ENCODE measurements around the gene HSD17B1. TPM values are rescaled to one million over a fixed set of nuclear protein-coding genes. Genes with fewer than 3 reads are reported as not detected.
A peak's percentile ranks its signal among the peaks of the same experiment; 100 is the strongest.
"Not testable (repeated sequence)": the region's sequence is repeated elsewhere in the genome, so short reads cannot be mapped to it uniquely, and the experiment has no call there.

The HSD17B1 gene
- total RNA-seq, 1 experiment from 2014 or later: 1.5 TPM

- TF ChIP-seq GABPB1 (CRISPR knock-in tag; IDR thresholded peaks at IDR 0.05): 0 out of 2 replicates have a peak, but pooled peaks have one; percentile 20
- TF ChIP-seq, protein P1, sequence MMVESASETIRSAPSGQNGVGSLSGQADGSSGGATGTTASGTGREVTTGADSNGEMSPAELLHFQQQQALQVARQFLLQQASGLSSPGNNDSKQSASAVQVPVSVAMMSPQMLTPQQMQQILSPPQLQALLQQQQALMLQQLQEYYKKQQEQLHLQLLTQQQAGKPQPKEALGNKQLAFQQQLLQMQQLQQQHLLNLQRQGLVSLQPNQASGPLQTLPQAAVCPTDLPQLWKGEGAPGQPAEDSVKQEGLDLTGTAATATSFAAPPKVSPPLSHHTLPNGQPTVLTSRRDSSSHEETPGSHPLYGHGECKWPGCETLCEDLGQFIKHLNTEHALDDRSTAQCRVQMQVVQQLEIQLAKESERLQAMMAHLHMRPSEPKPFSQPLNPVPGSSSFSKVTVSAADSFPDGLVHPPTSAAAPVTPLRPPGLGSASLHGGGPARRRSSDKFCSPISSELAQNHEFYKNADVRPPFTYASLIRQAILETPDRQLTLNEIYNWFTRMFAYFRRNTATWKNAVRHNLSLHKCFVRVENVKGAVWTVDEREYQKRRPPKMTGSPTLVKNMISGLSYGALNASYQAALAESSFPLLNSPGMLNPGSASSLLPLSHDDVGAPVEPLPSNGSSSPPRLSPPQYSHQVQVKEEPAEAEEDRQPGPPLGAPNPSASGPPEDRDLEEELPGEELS (CRISPR knock-in tag; IDR thresholded peaks at IDR 0.05): no peak
- Mint-ChIP-seq H3K36me3 (peaks cover 8% of the 10 kb centered on the region; the same call in 1 of the 2 replicates), H3K27me3 (ENCODE audit: low read depth) (peaks cover 2% of the 10 kb centered on the region; the same call in 1 of the 2 replicates), H3K4me3 (no peak overlapping the region), H3K27ac (no peak overlapping the region), H3K9me3 (no peaks in the 10 kb centered on the region), H3K4me1 (peaks cover 12% of the 10 kb centered on the region)
- ATAC-seq (no peak), DNase-seq (ENCODE audit: low spot score) (no peak)
- POLR2A ChIA-PET: no interaction called here
- CTCF ChIA-PET: no interaction called here
Measured at GRCh38 chr17:42544874-42545283, 7.8 kb upstream of the HSD17B1 start.

DNA sequence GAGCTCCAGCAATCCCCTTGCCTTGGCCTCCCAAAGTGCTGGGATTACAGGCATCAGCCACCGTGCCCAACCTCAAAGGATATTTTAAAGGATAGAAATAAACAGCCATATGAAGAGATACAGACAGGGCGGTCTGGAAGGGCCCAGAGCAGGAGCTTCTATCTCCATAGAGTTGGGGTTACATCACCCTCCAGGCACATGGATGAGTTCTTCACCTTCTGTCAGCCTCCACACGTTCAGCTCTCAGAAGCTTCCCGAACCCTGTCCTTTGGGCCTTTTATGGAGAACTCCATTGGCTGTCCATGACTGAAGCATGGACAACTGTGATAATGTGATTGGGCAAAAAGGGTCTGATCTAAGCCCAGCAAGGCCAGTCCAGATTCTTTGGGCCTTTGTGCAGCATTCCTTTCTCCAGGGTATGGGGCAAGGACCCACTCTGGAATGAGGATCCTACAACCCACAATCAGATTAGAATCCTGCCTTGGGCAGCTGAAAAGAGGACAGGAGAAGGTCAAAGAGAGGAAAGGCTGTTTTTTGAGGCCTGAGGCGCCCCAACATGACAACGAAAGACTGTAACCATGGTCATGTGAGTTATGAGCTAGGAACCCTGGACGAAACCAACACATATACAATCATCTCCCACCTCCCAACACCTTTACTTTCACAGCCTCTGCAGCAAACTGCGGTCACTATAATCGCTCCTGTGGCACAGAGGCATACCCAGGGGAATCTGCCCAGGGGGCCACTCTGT lies 6.8 kb upstream of the HSD17B1 start:
- ATAC-seq; H3K27ac Mint-ChIP-seq; H3K4me3 Mint-ChIP-seq; H3K36me3 Mint-ChIP-seq; DNase-seq (ENCODE audit: low spot score); H3K9me3 Mint-ChIP-seq; H3K27me3 Mint-ChIP-seq (ENCODE audit: low read depth); POLR2A ChIA-PET: not testable (repeated sequence)
- H3K4me1 Mint-ChIP-seq: peaks cover 14% of the 10 kb centered on the region
- CTCF ChIA-PET: interaction anchor here (1.3 to 1.4 kb wide), 2 partner anchors 9 kb away, joined by 3 to 4 read pairs; no protein-coding TSS in a partner anchor

- ChIA-PET CTCF (interaction anchor here (1.3 to 3.0 kb wide), 9 partner anchors 11 to 277 kb away, joined by 3 to 65 read pairs (median 18); partner anchors contain the start of genes BECN1, NAGLU and PSMC3IP), POLR2A (no interaction called here)
- Mint-ChIP-seq H3K27me3 (ENCODE audit: low read depth) (peaks cover 2% of the 10 kb centered on the region; the same call in 1 of the 2 replicates), H3K4me3 (0 out of 2 replicates have a peak overlapping the region, but pooled peaks have one; percentile 16), H3K9me3 (no peaks in the 10 kb centered on the region), H3K36me3 (no peaks in the 10 kb centered on the region; the same call in 1 of the 2 replicates), H3K4me1 (peaks cover 15% of the 10 kb centered on the region), H3K27ac (no peak overlapping the region)
- DNase-seq (ENCODE audit: low spot score): no peak
- no peak for ATAC-seq
- TF ChIP-seq NFYB (CRISPR knock-in tag; conservative IDR thresholded peaks at IDR 0.05; ENCODE audit: low read depth) (no peak), ZSCAN18 (CRISPR knock-in tag; IDR thresholded peaks at IDR 0.05) (no peak), FOXP1 (CRISPR knock-in tag; IDR thresholded peaks at IDR 0.05; ENCODE audit: borderline replicate concordance) (no peak), NR2C2 (CRISPR knock-in tag; IDR thresholded peaks at IDR 0.05) (no peak), IRF1 (CRISPR knock-in tag; IDR thresholded peaks at IDR 0.05) (no peak)
Measured at GRCh38 chr17:42547001-42547461, 5.7 kb upstream of the HSD17B1 start.

GRCh38 chr17:42547698-42548069 lies 5.0 kb upstream of the HSD17B1 start:
- Mint-ChIP-seq H3K36me3 (no peaks in the 10 kb centered on the region; the same call in 1 of the 2 replicates), H3K27ac (no peak overlapping the region), H3K9me3 (no peaks in the 10 kb centered on the region), H3K4me3 (peak overlapping the region; percentile 59), H3K4me1 (peaks cover 15% of the 10 kb centered on the region), H3K27me3 (ENCODE audit: low read depth) (peaks cover 2% of the 10 kb centered on the region; the same call in 1 of the 2 replicates)
- ChIA-PET CTCF (interaction anchor here (0.6 to 3.0 kb wide), 27 partner anchors 10 to 664 kb away, joined by 3 to 65 read pairs (median 6); partner anchors contain the start of genes BECN1, CAVIN1, CNTNAP1 and KAT2A), POLR2A (interaction anchor here (0.6 to 2.0 kb wide), 4 partner anchors 11 to 136 kb away, joined by 3 to 15 read pairs (median 4); partner anchors contain the start of gene NAGLU)
- TF ChIP-seq IRF1 (CRISPR knock-in tag; IDR thresholded peaks at IDR 0.05) (0 out of 2 replicates have a peak, but pooled peaks have one; percentile 23), SP1 (CRISPR knock-in tag; conservative IDR thresholded peaks at IDR 0.05) (no peak), FOXK1 (CRISPR knock-in tag; IDR thresholded peaks at IDR 0.05) (no peak)
- no peak for ATAC-seq
- DNase-seq (ENCODE audit: low spot score): no peak
